Measurements from ENCODE around the gene AIG1. TPM values are rescaled to one million over a fixed set of nuclear protein-coding genes. Genes with fewer than 3 reads are reported as not detected.
"Not testable (repeated sequence)": the region's sequence is repeated elsewhere in the genome, so short reads cannot be mapped to it uniquely, and the experiment has no call there.

The AIG1 gene
- total and polyA plus RNA-seq, 2 donors from 2014 or later, result 57.3 to 146 TPM

- no peaks in the 10 kb centered on the region for H3K9me3 ChIP-seq (ENCODE audit: control insufficient read depth in 2 of 3, insufficient read depth in 1 of 3, low read length in 3 of 3)
- no peaks in the 10 kb centered on the region for H3K27me3 ChIP-seq (ENCODE audit: control insufficient read depth, insufficient read depth, low read length)
- DNase-seq (no peak), FAIRE-seq (no peak)
- no peak overlapping the region for H3K4me3 ChIP-seq (ENCODE audit: low read length in 3 of 3)
- H3K9ac ChIP-seq (ENCODE audit: low read length in 3 of 3), result no peak overlapping the region
- TF ChIP-seq, protein P1, sequence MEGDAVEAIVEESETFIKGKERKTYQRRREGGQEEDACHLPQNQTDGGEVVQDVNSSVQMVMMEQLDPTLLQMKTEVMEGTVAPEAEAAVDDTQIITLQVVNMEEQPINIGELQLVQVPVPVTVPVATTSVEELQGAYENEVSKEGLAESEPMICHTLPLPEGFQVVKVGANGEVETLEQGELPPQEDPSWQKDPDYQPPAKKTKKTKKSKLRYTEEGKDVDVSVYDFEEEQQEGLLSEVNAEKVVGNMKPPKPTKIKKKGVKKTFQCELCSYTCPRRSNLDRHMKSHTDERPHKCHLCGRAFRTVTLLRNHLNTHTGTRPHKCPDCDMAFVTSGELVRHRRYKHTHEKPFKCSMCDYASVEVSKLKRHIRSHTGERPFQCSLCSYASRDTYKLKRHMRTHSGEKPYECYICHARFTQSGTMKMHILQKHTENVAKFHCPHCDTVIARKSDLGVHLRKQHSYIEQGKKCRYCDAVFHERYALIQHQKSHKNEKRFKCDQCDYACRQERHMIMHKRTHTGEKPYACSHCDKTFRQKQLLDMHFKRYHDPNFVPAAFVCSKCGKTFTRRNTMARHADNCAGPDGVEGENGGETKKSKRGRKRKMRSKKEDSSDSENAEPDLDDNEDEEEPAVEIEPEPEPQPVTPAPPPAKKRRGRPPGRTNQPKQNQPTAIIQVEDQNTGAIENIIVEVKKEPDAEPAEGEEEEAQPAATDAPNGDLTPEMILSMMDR (IDR thresholded peaks at IDR 0.05; ENCODE audit: borderline replicate concordance, extremely low read depth, insufficient read depth), result no peak
- intact Hi-C loops (cut with DNase I), result no loop called here
- no peaks in the 10 kb centered on the region for H3K36me3 ChIP-seq (ENCODE audit: control insufficient read depth in 2 of 3, insufficient read depth in 3 of 3, low read length in 3 of 3)
- H3K27ac ChIP-seq (ENCODE audit: low read depth in 2 of 2, low read length in 2 of 2), result no peak overlapping the region
- no peaks in the 10 kb centered on the region for H3K4me1 ChIP-seq (ENCODE audit: control insufficient read depth in 2 of 3, insufficient read depth in 2 of 3, low read depth in 1 of 3, low read length in 3 of 3)
Observed at GRCh38 chr6:143039548-143039947, 21.1 kb upstream of the AIG1 start.

DNA sequence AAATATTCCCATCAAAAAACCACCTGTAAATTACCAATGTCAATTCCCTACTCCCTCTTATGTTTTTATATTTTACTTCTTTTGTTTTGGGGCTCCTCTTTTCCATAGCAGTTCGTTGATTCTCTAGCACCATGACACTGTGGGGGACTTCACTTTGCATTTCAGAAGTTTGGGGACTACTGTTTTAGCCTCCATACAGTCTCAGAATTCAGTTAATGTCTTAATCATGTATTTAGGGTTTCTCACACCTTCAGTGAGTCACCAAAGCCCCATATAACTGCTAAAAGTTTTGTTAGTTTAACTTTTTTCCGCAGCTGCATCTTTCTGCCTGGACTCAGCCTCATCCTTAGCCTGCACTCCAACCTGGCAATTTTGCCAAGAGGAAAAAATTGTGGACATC is 20.7 kb upstream of the AIG1 start:
- intact Hi-C loops (cut with DNase I), result no loop called here
- Histone ChIP-seq H3K9ac (ENCODE audit: low read length in 3 of 3) (no peak overlapping the region), H3K4me3 (ENCODE audit: low read length in 3 of 3) (no peak overlapping the region)

DNA sequence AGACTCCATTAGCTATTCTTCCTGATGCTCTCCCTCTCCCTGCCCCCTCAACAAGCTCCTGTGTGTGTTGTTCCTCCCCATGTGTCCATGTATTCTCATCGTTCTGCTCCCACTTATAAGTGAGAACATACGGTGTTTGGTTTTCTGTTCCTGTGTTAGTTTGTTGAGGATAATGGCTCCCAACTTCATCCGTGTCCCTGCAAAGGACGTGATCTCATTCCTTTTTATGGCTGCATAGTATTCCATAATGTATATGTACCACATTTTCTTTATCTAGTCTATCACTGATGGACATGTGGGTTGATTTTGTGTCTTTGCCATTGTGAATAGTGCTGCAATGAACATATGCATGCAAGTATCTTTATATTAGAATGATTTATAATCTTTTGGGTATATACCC is 16.3 kb upstream of the AIG1 start:
- H3K9me3 ChIP-seq (ENCODE audit: control insufficient read depth in 2 of 3, insufficient read depth in 1 of 3, low read length in 3 of 3); H3K27ac ChIP-seq (ENCODE audit: low read depth in 2 of 2, low read length in 2 of 2); H3K4me1 ChIP-seq (ENCODE audit: control insufficient read depth in 2 of 3, insufficient read depth in 2 of 3, low read depth in 1 of 3, low read length in 3 of 3); H3K27me3 ChIP-seq (ENCODE audit: control insufficient read depth, insufficient read depth, low read length); intact Hi-C loops (cut with DNase I); DNase-seq; H3K9ac ChIP-seq (ENCODE audit: low read length in 3 of 3); H3K4me3 ChIP-seq (ENCODE audit: low read length in 3 of 3); FAIRE-seq; H3K36me3 ChIP-seq (ENCODE audit: control insufficient read depth in 2 of 3, insufficient read depth in 3 of 3, low read length in 3 of 3): not testable (repeated sequence)

More for the DNA sequence above, 20.7 kb upstream of the AIG1 start:
- Histone ChIP-seq H3K27me3 (ENCODE audit: control insufficient read depth, insufficient read depth, low read length) (no peaks in the 10 kb centered on the region), H3K36me3 (ENCODE audit: control insufficient read depth in 2 of 3, insufficient read depth in 3 of 3, low read length in 3 of 3) (no peaks in the 10 kb centered on the region), H3K27ac (ENCODE audit: low read depth in 2 of 2, low read length in 2 of 2) (no peak overlapping the region), H3K9me3 (ENCODE audit: control insufficient read depth in 2 of 3, insufficient read depth in 1 of 3, low read length in 3 of 3) (no peaks in the 10 kb centered on the region), H3K4me1 (ENCODE audit: control insufficient read depth in 2 of 3, insufficient read depth in 2 of 3, low read depth in 1 of 3, low read length in 3 of 3) (no peaks in the 10 kb centered on the region)
- no peak for FAIRE-seq
- TF ChIP-seq, protein P1 (IDR thresholded peaks at IDR 0.05; ENCODE audit: borderline replicate concordance, extremely low read depth, insufficient read depth), result no peak
- no peak for DNase-seq

DNA sequence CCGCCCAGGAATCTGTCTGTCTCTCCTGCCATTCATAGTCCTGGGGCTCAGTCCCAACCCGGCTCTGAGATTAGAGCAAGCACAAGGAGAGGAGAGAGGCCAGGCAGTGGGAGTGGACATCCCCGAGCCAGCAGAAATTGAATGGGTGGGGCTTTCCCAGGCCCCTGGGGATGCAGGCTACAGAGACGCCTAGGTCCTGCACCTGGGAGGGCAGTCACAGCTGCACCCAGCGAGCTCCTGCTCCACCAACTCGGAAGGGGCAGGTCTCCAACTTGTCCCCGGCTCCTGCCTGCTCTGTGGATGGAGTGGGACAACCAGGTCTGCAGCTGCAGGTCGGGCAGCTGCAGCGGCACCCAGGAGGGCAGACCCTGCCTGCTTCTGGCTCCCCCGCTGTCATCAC is 11.1 kb upstream of the AIG1 start:
- H3K27ac ChIP-seq (ENCODE audit: low read depth in 2 of 2, low read length in 2 of 2), result no peak overlapping the region
- FAIRE-seq, result no peak
- no peak for DNase-seq
- TF ChIP-seq, protein P1 (IDR thresholded peaks at IDR 0.05; ENCODE audit: borderline replicate concordance, extremely low read depth, insufficient read depth), result no peak
- intact Hi-C loops (cut with DNase I), result no loop called here
- H3K9me3 ChIP-seq (ENCODE audit: control insufficient read depth in 2 of 3, insufficient read depth in 1 of 3, low read length in 3 of 3), result no peaks in the 10 kb centered on the region
- H3K4me1 ChIP-seq (ENCODE audit: control insufficient read depth in 2 of 3, insufficient read depth in 2 of 3, low read depth in 1 of 3, low read length in 3 of 3), result no peaks in the 10 kb centered on the region
- no peaks in the 10 kb centered on the region for H3K27me3 ChIP-seq (ENCODE audit: control insufficient read depth, insufficient read depth, low read length)
- H3K4me3 ChIP-seq (ENCODE audit: low read length in 3 of 3), result no peak overlapping the region
- no peaks in the 10 kb centered on the region for H3K36me3 ChIP-seq (ENCODE audit: control insufficient read depth in 2 of 3, insufficient read depth in 3 of 3, low read length in 3 of 3)
- no peak overlapping the region for H3K9ac ChIP-seq (ENCODE audit: low read length in 3 of 3)
